T-helper 2 cell treated with Interferon-gamma antibody and Interleukin-4, amounts not matched to agents 100 ng/mL and 5 ng/mL, for 36 hours (primary cell): ENCODE results near the gene PPME1. TPM values are rescaled to one million over a fixed set of nuclear protein-coding genes. Genes with fewer than 3 reads are reported as not detected.

ENCODE experiments used
- intact Hi-C: fragments of 100-400 bp; cut with micrococcal nuclease; formaldehyde crosslinking; loops from one replicate; pipeline ENCODE4 v1.15.1; 2023
- total RNA-seq: library from RNA; stranded (reverse); gene quantifications from 2 replicates; pipeline ENCODE4 v1.2.3, GENCODE V29; 2022

The PPME1 gene
- total RNA-seq, 1 donor from 2014 or later, result 29.7 TPM

DNA sequence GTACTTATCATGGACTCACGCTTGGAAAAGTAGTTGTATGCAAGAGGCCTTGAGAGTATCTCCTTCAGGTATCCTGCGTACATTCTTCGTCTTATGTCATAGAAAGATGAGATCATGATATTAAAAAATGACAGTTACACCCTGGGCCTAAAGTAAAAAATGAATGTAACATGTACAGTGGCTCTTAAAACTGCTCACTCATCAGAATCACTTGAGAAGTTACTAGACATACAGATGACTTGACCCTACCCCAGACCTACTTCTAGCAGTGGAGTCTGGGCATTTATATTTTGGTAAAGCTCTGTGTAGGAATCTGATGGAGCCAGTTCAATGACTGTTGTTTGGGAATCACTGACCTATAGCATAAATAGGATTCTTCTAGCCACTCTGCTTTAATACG is 54.5 kb downstream of the PPME1 start:
- intact Hi-C loops, result no loop called here

DNA sequence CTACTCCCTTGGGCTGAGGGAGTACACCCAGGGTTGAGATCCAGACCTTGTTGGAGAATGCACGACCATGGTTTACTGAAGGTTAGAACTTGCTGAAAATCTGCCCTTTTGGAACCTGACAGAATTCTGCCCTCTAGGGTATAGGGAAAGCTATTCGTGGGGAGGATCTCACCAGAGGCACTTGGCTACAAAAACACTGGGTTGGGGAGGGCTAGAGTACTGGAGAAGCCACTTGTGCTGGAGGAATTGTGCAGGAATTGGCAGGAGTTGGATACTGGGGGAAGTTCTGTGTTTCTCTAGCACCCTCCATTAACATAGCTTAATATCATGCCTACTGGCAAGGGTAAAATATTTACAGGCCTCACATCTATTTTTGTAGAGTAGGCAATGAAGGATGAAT is 55.8 kb downstream of the PPME1 start:
- intact Hi-C loops, result no loop called here

DNA sequence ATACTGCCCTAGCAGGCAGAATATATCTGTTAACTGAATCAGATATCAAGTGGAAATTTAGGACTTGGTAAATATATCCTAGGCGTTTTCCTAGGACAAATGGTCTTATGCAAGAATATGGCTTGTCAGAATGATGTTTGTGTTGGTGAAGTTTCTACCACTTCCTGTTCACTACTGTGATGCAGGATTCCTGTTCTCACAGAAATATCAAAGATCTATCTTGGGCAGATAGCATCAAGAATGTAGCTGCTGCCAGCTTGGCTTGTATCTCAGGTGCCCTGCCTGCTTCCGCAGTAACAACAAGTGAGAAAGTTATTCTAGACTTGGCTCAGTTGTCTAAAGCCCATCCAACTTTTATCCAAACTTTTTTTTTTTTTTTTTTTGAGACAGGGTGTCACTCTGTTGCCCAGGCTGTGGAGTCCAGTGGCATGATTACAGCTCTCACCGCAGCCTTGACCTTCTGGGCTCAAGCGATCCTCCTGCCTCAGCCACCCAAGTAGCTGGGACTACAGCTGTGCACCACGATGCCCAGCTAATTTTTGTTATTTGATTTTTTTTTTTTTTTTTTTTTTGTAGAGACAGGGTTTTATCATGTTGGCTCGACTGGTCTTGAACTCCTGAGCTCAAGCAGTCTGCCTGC is 61.3 kb downstream of the PPME1 start:
- intact Hi-C loops, result loop anchor here (2.0 kb wide), 1 partner anchor 62 kb away; the partner anchor contains the start of genes C2CD3 and PPME1

DNA sequence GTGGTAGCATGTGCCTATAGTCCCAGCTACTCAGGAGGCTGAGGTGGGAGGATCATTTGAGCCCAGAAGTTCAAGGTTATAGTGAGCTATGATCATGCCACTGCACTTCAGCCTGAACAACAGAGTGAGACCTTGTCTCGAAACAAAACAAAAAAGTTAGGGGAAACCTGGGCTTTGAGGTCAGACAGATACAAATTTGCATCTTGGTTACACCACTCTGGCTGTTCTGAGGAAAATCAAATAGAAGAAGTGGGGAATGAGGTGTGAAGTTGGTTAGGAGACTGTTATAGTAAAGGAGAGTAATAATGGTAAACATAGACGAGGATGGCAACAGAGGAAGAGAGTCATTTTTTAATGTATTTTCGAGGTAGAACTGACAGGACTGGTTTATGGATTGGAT is 62.6 kb downstream of the PPME1 start:
- intact Hi-C loops, result loop anchor here (2.0 kb wide), 1 partner anchor 63 kb away; the partner anchor contains the start of genes C2CD3 and PPME1

DNA sequence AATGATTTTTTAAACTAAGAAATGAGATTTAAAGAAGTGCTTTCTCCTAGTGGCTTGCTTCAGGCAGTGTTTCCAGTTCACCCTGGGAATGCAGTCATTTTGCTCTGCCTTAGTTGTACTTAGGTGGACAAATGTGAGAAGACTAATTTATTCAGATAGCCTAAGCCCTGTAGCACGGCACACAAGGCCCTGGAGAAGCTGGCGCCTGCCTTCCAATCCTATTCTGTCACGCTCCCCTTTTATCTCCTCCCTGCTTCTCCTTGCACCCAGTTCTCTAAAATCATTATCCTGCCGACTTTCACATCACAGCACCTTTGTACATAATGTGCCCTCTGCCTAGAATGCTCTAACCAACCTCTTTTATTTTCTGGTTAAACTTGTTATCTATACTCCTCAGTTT is 64.0 kb downstream of the PPME1 start:
- intact Hi-C loops, result no loop called here

DNA sequence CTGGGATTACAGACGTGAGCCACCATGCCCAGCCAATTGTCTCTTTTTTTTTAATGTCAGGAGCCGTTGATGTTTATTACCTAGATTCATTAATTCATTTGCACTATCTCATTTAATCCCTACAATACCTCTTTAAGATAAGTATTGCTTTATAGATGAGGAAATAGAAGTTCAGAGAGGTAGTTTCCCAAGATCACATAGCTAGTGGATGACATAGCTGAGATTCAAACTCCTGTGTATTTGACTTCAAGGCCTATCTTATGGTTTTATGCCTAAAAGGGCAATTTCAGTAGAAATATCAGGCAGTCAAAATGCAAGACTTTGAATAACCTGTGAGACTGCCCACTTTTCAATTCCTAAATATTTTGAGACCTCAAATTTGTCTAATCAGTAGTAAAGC is 66.5 kb downstream of the PPME1 start:
- intact Hi-C loops, result no loop called here

DNA sequence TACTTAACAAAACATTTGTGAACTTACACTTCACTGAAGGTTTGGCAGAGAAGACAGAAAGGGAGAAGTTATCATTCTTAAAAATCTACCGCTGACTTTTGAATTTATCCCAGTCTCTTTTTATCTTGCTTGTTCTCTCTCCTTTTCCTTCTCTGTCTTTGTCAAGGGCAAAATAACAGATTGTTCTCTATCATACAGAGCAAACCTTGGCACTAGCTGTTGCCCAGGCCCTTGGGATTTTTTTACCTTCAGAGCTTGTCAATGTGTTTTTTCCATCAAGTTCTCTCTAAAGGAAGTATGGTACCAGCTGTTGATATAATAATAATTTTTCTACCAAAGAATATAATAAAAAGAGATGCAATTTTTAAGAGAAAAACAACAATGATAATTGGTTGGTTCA is 67.2 kb downstream of the PPME1 start:
- intact Hi-C loops, result no loop called here

DNA sequence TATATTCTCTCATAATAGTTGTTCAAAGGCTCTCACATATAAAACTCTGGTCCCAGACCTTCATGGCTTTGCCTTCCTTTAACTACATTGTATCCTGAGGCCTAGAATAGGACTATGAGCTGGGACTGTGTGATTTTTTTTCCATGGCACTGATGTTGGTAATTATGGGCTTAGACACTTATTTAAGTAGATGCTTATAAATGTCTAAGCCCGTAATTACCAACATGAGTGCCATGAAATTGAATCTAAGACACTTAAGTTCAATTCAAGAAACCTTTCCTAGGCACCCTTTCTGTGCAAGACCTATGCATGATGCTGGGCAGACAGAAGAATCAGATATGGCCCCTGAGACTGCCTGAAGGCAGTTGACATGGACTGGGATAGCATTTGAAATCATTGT is 77.4 kb downstream of the PPME1 start:
- intact Hi-C loops, result no loop called here

DNA sequence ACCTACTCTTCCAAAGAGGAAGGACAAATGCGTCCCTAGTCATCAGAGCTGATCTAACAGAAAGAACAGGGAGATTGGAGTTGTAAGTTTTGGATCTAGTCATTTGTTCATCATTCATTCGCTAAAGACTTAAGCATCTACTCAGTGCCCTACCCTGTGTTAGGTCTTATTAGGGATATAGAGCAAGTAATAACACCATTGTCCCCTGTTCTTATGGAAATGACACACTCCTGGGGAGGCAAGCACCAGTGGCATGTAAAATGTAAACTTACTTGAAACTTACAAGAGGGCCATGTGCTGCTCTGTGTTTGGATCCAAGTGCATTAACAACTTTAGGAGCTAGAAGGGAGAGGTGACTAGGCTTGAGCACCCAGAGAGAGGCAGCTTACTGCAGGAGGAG is 78.4 kb downstream of the PPME1 start:
- intact Hi-C loops, result no loop called here

DNA sequence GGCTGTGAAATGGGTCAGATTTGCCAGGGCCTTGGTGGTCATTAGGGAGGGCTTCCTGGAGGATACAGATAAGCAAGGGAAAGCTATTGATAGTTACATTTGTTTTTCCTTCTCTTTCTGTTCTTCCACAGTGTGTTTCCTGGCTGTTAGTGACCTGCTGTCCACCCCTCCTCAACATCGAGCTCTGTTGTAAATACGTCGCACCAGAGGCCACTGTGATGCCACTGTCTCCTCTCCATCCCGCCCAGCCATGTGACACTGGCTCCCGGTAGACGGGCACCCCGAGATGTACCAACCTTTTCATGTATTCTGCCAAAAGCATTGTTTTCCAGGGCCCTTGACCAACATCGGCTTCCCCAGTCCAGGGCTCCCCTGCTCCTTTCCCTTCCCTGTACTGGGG is 82.3 kb downstream of the PPME1 start:
- intact Hi-C loops, result loop anchor here (10.0 kb wide), 1 partner anchor 289 kb away; no protein-coding TSS in a partner anchor

DNA sequence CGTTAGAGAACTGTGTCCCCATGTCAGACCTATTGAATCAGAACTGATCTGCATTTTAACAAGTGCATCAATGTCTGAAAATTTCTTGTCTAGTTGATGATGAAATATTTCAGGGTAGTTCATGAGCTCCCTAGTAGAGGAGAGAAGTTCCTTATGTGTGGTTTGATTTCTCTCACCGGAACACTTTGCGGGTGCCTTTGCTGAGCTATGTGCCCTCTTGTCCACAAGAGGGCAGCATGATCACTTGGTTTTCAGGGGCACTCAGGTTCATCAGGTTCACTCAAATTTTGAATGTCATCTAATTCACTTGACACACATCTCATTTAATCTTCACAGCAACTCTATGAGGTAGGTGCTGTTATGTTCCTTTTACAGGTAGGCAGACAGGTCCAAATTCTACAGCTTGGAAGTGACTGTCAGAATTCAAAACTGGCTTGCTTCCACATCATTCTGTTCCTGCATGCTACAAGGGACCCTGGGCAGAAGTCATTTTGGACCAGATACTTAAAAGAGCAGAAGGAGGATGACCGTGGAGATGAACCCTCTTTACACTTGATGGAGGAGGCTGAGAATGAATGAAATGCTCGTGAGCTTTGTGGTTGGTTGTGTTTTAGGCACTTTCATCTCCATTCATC is 84.8 kb downstream of the PPME1 start:
- intact Hi-C loops, result loop anchor here (1.0 to 10.0 kb wide), 4 partner anchors 65 to 291 kb away; no protein-coding TSS in a partner anchor

DNA sequence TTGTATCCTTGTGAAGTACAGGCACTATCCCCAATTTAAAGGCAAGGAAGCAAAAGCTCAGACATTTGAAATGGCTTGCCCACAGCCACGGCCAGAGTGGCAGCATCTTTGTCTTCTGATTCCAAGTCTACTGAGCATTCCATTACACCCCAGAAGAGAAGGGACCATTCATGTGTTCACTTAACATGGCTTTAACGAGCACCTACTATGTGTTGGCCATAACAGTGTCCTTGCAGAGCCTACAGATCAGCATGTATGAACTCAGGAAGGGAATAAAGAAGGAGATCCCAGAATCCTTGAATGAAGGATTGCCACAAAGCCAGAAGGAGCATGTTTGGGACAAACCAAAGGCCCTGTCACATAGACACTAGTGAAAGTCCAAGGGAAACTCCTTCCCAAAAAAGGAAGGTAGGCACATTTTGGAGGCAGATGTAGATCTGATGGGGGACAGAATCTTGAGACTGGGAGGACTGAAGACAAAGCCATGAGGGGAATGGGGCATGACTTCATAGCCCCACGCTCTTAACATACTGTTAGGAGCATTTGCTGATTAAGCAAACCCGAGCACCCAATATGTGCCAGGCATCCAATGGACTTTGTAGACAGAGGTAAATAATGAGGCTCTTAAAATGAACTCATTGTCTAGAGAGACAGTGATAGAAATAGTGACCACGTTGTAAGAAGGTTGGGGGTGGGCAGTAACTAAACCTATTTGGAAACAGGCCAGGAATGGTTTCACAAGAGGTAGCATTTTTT is 85.5 kb downstream of the PPME1 start:
- intact Hi-C loops, result loop anchor here (1.0 to 10.0 kb wide), 3 partner anchors 65 to 292 kb away; no protein-coding TSS in a partner anchor

DNA sequence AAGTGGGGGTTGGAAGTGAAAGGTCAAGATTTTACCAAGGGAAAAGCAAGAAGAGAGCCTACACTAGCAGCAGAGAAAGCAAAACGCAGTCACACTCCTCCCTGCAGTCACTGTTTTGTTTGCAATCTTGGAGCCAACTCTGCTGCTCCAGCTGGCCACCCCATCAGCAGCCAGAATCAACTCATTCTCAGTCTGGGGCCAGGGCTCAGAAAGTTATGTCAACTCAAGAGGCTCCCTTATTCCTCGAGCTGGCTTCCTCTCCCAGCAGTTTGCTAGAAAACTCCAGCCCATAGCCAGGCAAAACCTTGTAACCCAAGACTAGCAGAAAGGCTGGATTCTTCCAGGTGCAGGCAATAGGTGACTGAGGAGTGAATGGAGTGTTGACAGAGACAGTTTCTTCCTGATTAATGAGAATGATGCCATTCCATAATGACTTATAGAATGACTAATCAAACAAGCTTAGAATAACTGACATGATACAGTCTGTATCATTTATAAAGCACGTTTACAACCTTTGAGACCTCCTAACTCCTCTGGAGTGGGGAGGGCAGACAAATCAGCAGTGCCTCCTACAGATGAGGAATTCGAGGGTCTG is 87.0 kb downstream of the PPME1 start:
- intact Hi-C loops, result loop anchor here (2.0 to 10.0 kb wide), 2 partner anchors 131 to 293 kb away; no protein-coding TSS in a partner anchor

DNA sequence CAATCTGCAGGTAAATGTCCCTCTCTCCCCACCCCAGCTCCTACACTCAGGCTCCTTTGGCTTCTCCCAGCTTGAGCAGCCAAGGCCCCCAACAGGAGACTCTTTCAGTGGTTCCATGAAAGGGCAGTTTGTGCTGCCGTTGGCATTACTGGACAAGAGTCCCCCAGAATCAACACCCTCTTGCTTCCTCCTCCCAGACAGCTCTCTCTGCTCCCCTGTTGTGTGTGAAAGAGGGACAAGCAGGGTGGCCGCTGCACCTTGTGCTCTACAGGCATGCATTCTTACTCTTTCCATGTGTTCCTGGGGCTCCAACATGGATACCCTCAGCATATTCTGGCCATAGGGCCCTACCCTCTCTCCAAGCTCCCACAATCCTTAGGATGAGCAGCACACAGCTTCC is 91.6 kb downstream of the PPME1 start:
- intact Hi-C loops, result no loop called here

DNA sequence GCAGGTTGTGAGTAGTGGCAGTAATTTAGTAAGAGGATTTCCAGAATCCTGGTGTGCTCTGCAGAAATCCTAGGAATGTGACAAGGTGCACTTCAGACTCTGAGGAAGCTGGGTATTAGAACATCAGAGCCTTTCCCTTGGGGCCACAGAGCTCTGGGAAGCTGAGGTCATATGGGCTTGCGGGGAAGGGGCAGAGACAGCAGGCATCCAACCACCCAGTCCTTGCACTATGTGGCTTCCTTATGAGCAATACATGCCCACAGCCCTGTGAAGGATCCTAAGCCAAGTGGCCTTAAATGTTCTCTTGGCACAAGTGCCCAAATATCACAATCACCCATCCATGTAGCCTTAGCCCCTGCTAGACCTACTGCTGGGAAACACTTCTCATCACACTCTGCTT is 94.2 kb downstream of the PPME1 start:
- intact Hi-C loops, result no loop called here

DNA sequence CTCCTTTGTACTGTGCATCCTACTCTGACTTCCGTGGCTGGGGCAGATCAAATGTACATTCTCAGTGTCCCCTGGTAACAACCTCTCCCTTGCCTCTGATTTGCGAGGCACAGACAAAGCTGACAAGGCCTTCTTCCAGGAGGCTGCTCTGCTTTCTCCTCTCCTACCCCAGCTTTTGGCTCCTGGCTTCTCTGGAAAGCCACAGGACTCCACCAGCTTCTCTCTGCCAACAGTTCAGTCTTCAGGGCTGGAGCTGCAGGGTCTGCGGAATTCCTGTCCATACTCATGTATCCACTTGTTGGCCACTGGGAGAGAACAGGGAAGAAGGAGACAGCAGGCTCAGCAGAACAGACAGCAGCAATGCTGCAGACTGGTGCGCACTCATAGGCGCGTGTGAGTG is 95.9 kb downstream of the PPME1 start:
- intact Hi-C loops, result no loop called here

DNA sequence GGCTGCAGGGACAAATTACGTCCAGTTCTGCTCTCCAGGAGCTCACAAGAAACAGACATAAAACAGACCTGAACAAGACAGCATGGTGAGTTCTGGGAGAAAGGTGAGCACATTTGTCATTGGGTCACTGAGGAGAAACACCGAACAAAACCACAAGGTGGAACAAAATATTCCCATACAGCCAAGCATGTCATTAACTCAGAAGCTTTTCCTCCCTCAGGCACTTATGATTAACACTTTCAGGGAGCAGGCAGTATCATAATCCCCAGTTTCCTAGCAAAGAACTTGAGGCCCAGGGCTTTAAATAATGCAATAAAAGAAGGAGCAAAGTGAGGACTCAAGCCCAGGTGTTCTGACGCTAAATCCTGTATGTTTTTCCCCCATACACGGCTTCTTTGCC is 97.4 kb downstream of the PPME1 start:
- intact Hi-C loops, result no loop called here

DNA sequence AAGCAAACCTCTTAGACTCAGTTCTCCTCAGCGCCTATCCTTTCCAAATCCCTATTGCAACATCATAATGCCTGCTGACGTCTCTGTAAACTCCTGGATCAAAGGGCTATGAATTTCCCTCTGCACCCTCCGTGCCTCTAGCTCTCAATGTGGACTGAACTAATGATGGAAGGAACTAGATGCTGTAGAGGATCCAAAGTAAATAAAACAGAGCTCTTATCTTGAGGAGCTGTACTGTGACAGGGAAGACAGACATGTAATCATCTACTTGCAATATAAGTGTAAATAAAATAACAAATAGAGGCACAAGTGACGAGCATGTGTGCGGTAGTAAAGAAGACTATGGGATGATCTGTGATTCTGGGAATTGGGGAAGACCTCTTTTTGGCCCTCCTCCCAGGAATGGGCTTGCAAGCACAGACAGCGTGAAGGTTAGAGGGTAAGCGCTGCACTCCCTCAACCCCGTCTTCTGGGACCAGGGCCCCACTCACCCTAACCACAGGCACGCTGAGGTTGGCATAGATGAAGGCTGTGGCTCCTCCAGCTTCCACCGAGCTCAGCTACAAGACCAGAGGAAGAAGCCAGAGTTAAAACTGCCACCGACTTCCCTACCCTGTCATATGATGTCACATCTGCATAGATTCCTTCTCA is 98.2 kb downstream of the PPME1 start:
- intact Hi-C loops, result no loop called here

DNA sequence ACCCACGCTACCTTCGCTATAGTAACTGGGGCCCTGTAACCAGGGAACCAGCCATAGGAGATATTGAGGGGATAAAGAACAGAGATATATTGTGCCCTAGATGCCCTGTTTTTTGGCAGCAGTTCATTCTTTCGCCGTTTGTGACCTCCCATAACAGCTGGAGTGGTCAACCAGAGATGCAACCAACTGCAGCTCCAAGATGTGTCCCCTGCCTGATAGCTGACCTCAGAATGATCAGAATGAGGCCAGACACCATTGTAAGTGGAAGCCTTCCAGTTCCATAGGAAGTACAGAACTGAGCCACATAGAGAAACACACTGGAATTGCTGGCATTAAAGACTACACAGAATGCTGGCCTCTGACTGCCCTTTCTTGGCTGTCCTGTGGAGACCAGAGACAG is 101.2 kb downstream of the PPME1 start:
- intact Hi-C loops, result no loop called here

DNA sequence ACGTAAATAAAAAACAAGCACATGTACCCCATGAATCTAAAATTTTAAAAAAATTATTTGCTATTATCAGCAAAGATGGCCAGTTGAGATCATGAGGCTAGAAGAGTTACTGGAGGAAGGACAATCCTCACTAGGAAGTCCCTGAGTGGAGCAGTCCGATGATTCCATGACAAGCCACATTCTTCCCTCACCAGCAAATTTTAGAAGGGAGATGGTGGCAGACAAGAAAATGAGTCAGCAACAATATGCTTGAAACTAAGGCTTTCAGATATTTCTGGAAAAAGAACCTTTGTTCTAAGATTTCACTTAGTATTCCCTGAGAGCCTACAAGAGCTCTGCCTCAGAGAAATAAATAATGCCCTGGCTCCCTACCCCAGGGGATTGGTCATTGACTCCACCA is 105.5 kb downstream of the PPME1 start:
- intact Hi-C loops, result no loop called here

DNA sequence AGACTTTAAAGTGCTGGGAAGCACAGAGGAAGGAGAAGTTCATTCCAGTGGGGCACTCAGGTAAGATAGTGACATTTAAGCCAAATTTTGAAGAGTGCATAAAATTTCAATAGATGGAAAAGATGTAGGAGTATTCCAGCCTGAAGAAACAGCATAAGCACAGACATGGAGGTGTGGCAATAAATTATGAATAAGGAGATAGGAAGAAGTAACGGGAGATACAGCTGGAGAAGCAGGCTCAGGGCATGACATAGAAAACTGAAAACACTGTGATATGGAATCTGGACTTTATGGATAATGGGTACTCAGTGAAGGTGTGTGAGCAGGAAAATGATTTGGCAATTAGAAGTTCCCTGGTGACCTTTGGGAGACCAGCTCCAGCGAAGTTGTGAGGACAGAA is 107.0 kb downstream of the PPME1 start:
- intact Hi-C loops, result no loop called here
